GM12878 (cell line): ENCODE measurements around the gene MRPL21. TPM values are rescaled to one million over a fixed set of nuclear protein-coding genes. Genes with fewer than 3 reads are reported as not detected.

ENCODE experiments used
- ATAC-seq: fragments of 200-7000 bp; cut with Tn5 transposase; 3 replicates; pipeline ENCODE4 v1.9.1; 2020; ENCODE audit warnings: mild to moderate bottlenecking, moderate library complexity
- BruUV-seq: library from RNA; stranded (reverse); fragments of 400-500 nt; replicated peaks from 2 replicates; lab custom pipeline; 2021; lab: Mats Ljungman, UMichigan
- CTCF ChIA-PET: fragments of 300-600 bp; sonication (Branson Sonifier 250); formaldehyde crosslinking; extraction: SDS; loops from one replicate; lab custom pipeline; 2021; ENCODE audit warnings: inconsistent platforms; lab: Yijun Ruan, JAX
- POLR2A ChIA-PET: fragments of 350-600 bp; formaldehyde crosslinking; extraction: SDS; loops from one replicate; lab custom pipeline; 2021; ENCODE audit warnings: inconsistent platforms; lab: Charles Lee
- RAD21 ChIA-PET: fragments of 300-600 bp; sonication (Branson Sonifier 250); formaldehyde crosslinking; loops from one replicate; lab custom pipeline; 2023; ENCODE audit warnings: antibody characterized with exemption; ENCODE audit not compliant: unreplicated experiment; lab: Charles Lee
- SMC1A ChIA-PET: fragments of 300-600 bp; sonication (Branson Sonifier 250); formaldehyde crosslinking; loops from one replicate; lab custom pipeline; 2023; ENCODE audit not compliant: unreplicated experiment, uncharacterized antibody; lab: Charles Lee
- DNase-seq: peaks from one replicate; pipeline ENCODE4 v3.0.0-alpha.2; 2011; ENCODE audit warnings: low read depth, low spot score
- FAIRE-seq: peaks from 3 replicates; lab custom pipeline; 2011; peaks lifted over from hg19 to GRCh38; lab: Jason Lieb, UNC
- H2AFZ ChIP-seq: 2 replicates; pipeline ENCODE4 v1.6.0; 2011; ENCODE audit warnings: low read depth, low read length, control low read depth; ENCODE audit not compliant: control insufficient read depth
- H3K27ac ChIP-seq: 2 replicates; pipeline ENCODE4 v1.5.1; 2011; ENCODE audit warnings: control low read depth; ENCODE audit not compliant: control insufficient read depth, insufficient read depth
- H3K27me3 ChIP-seq, 2 experiments: replicated peaks in 1 of 2; 2 replicates each; pipeline versions ENCODE4 v1.6.0 to v1.6.1; 2011; ENCODE audit warnings: low read length in 1 of 2; ENCODE audit not compliant: control insufficient read depth in 2 of 2, insufficient read depth in 2 of 2
- H3K36me3 ChIP-seq, 2 experiments: 2 replicates each; pipeline ENCODE4 v1.5.1; 2011; ENCODE audit warnings: low read length in 1 of 2; ENCODE audit not compliant: control insufficient read depth in 2 of 2, insufficient read depth in 2 of 2
- H3K4me1 ChIP-seq: 2 replicates; pipeline ENCODE4 v1.6.1; 2011; ENCODE audit warnings: mild to moderate bottlenecking, low read length, moderate library complexity, mixed read lengths; ENCODE audit not compliant: control insufficient read depth, insufficient read depth
- H3K4me2 ChIP-seq: 2 replicates; pipeline ENCODE4 v1.6.0; 2011; ENCODE audit warnings: control low read depth; ENCODE audit not compliant: control insufficient read depth, insufficient read depth
- H3K4me3 ChIP-seq: fragments of 200-600 bp; sonication (generic); 2 replicates; pipeline ENCODE4 v1.5.1; 2016
- H3K79me2 ChIP-seq: 2 replicates; pipeline ENCODE4 v1.6.0; 2011; ENCODE audit warnings: low read length; ENCODE audit not compliant: control insufficient read depth, insufficient read depth
- H3K9ac ChIP-seq: 2 replicates; pipeline ENCODE4 v1.8.0; 2011; ENCODE audit warnings: low read length, control low read depth, mixed read lengths; ENCODE audit not compliant: control insufficient read depth, insufficient read depth
- H3K9me3 ChIP-seq: replicated peaks from 3 replicates; pipeline ENCODE4 v1.5.1; 2011; ENCODE audit warnings: mild to moderate bottlenecking, low read length; ENCODE audit not compliant: control insufficient read depth, insufficient read depth
- H4K20me1 ChIP-seq: 2 replicates; pipeline ENCODE4 v1.6.0; 2011; ENCODE audit not compliant: control insufficient read depth, insufficient read depth
- CBFB ChIP-seq: IDR thresholded peaks from 2 replicates; pipeline ENCODE4 v1.6.1; 2016; ENCODE audit warnings: antibody characterized with exemption, low read depth
- CTCF ChIP-seq, 3 experiments: IDR thresholded peaks in 2 of 3; conservative IDR thresholded peaks in 1 of 3; 2 replicates each; pipeline ENCODE4 v1.5.1; 2011; ENCODE audit warnings: low read depth in 3 of 3, low read length in 3 of 3, mild to moderate bottlenecking in 3 of 3, control low read depth in 2 of 3, moderate library complexity in 2 of 3, inconsistent platforms in 1 of 3, mixed read lengths in 1 of 3; ENCODE audit not compliant: control insufficient read depth in 2 of 3, insufficient read depth in 1 of 3; ENCODE audit errors: extremely low read depth in 1 of 3
- MLLT1 ChIP-seq: fragments of 450-650 bp; IDR thresholded peaks from 2 replicates; pipeline ENCODE4 v1.6.1; 2016; ENCODE audit warnings: mild to moderate bottlenecking
- PML ChIP-seq: IDR thresholded peaks from 2 replicates; pipeline ENCODE4 v1.6.1; 2012; ENCODE audit warnings: low read length, inconsistent platforms
- RAD21 ChIP-seq: IDR thresholded peaks from 2 replicates; pipeline ENCODE4 v1.6.1; 2011; ENCODE audit warnings: mild to moderate bottlenecking, low read depth, low read length, moderate library complexity; ENCODE audit not compliant: insufficient read depth
- SMC3 ChIP-seq: IDR thresholded peaks from 2 replicates; pipeline ENCODE4 v1.6.1; 2011; ENCODE audit warnings: low read length, improper control_type of control experiment, borderline replicate concordance
- ZNF207 ChIP-seq: fragments of 450-650 bp; IDR thresholded peaks from 2 replicates; pipeline ENCODE4 v1.6.1; 2014; ENCODE audit warnings: antibody characterized with exemption, mild to moderate bottlenecking, borderline replicate concordance
- ZNF24 ChIP-seq: fragments of 450-650 bp; IDR thresholded peaks from 2 replicates; pipeline ENCODE4 v1.6.1; 2017; ENCODE audit warnings: antibody characterized with exemption, mild to moderate bottlenecking
- ZSCAN29 ChIP-seq: fragments of 450-650 bp; IDR thresholded peaks from 2 replicates; pipeline ENCODE4 v1.6.1; 2017; ENCODE audit warnings: mild to moderate bottlenecking, moderate library complexity
- WGBS: methylation state at CpG from one replicate; pipeline ENCODE4 v1.1.6; 2016; ENCODE audit warnings: low lambda C conversion rate; ENCODE audit not compliant: insufficient replicate concordance, insufficient coverage; ENCODE audit errors: missing lambda C conversion rate; 5-methylcytosine and 5-hydroxymethylcytosine counted together
- in situ Hi-C: fragments of 300-500 bp; cut with MboI; formaldehyde crosslinking; loops from 9 replicates; pipeline ENCODE4 v1.14.3; 2018; ENCODE audit warnings: mixed read lengths
- intact Hi-C: fragments of 100-400 bp; cut with micrococcal nuclease; formaldehyde crosslinking; loops from one replicate; pipeline ENCODE4 v1.14.2; 2022; ENCODE audit not compliant: unreplicated experiment
- polyA plus RNA-seq, 11 experiments: library from polyadenylated mRNA; depleted of rRNA in 4 of 11; unstranded in 6 of 11; stranded (reverse) in 5 of 11; fragments of >200 nt; fragmentation: Nextera tagmentation in 4 of 11; fragmentation: Illumina TruSeq in 1 of 11; extraction: Ambion mirVana in 4 of 11; extraction: Trizol in 1 of 11; gene quantifications; 1 replicate in 1 of 11; 2 replicates in 10 of 11; pipeline versions ENCODE4 v1.2.1 to v1.2.3, GENCODE V29; 2011 to 2016; ENCODE audit warnings: inconsistent platforms in 2 of 11, missing spikeins in 2 of 11, low read depth in 1 of 11
- total RNA-seq, 4 experiments: library from RNA; depleted of rRNA in 3 of 4; stranded (reverse); fragments of >200 nt in 3 of 4; fragmentation: Illumina TruSeq in 1 of 4; extraction: Trizol in 1 of 4; gene quantifications; 2 replicates each; pipeline versions ENCODE4 v1.2.1 to v1.2.3, GENCODE V29; 2013 to 2021

The MRPL21 gene
- total and polyA plus RNA-seq, 10 of the 15 experiments (the other 5 are each of a cell fraction or from before 2014, with no cell fraction given) = 86.6 to 283 (median 130) TPM

- FAIRE-seq = no peak
- ATAC-seq = peak; percentile 78
- ChIA-PET CTCF (no interaction called here), SMC1A (no interaction called here), RAD21 (interaction anchor here (0.8 kb wide), 1 partner anchor 62 kb away, joined by 3 read pairs; no protein-coding TSS in a partner anchor), POLR2A (no interaction called here)
- in situ Hi-C loops = no loop called here
- Histone ChIP-seq H3K79me2 (no peaks in the 10 kb centered on the region), H3K9me3 (no peaks in the 10 kb centered on the region), H4K20me1 (no peaks in the 10 kb centered on the region), H3K4me1 (no peaks in the 10 kb centered on the region), H3K9ac (no peak overlapping the region), H3K4me3 (no peak overlapping the region), H3K27me3 (no peaks in the 10 kb centered on the region), H3K4me2 (no peak overlapping the region), H2AFZ (no peak overlapping the region), H3K36me3 (no peaks in the 10 kb centered on the region), H3K27ac (no peak overlapping the region)
- TF ChIP-seq ZSCAN29 (no peak), SMC3 (peak; percentile 20; the same call in 1 of the 2 replicates), RAD21 (0 out of 2 replicates have a peak, but pooled peaks have one; percentile 13), CTCF (IDR thresholded peaks at IDR 0.05 in 2 of 3, conservative IDR thresholded peaks at IDR 0.05 in 1 of 3; ENCODE audit: control insufficient read depth in 2 of 3, extremely low read depth in 1 of 3, insufficient read depth in 1 of 3, low read depth in 3 of 3, low read length in 3 of 3) (peak; percentile 17 to 39 (median 22); a peak in 2 of 6 replicates), CBFB (no peak)
- WGBS = 24% methylated on average over 5 of the region's 5 CpGs
- no TSS peak for BruUV-seq
- intact Hi-C loops = no loop called here
- no peak for DNase-seq
Observed at GRCh38 chr11:68950270-68950669, 46.6 kb upstream of the MRPL21 start.

GRCh38 chr11:68948935-68949334 lies 45.3 kb upstream of the MRPL21 start:
- Histone ChIP-seq H4K20me1 (no peaks in the 10 kb centered on the region), H3K9me3 (no peaks in the 10 kb centered on the region), H3K27ac (no peak overlapping the region), H3K36me3 (no peaks in the 10 kb centered on the region), H3K4me3 (no peak overlapping the region), H2AFZ (no peak overlapping the region), H3K4me2 (no peak overlapping the region), H3K9ac (no peak overlapping the region), H3K4me1 (no peaks in the 10 kb centered on the region), H3K27me3 (no peaks in the 10 kb centered on the region), H3K79me2 (no peaks in the 10 kb centered on the region)
- RAD21 ChIA-PET = no interaction called here
- no peak for FAIRE-seq
- intact Hi-C loops = loop anchor here (5.0 kb wide), 1 partner anchor 138 kb away; no protein-coding TSS in a partner anchor
- ATAC-seq = no peak
- SMC1A ChIA-PET = no interaction called here
- POLR2A ChIA-PET = no interaction called here
- 87% methylated on average over 17 of the region's 17 CpGs for WGBS
- no peak for DNase-seq
- no TSS peak for BruUV-seq
- in situ Hi-C loops = no loop called here
- CTCF ChIA-PET = no interaction called here
- no peak for TF ChIP-seq PML
- no peak for TF ChIP-seq ZNF24
- TF ChIP-seq ZNF207 = no peak
- no peak for TF ChIP-seq MLLT1
